Measurements from ENCODE around the gene HMCN2. TPM values are rescaled to one million over a fixed set of nuclear protein-coding genes. Genes with fewer than 3 reads are reported as not detected.

Gene HMCN2
- total RNA-seq, 1 experiment from 2014 or later: not detected

- POLR2A ChIA-PET: no interaction called here
Observed at GRCh38 chr9:130441031-130441430, 175.5 kb downstream of the HMCN2 start.

GRCh38 chr9:130442746-130443455 lies 177.3 kb downstream of the HMCN2 start:
- no peak for TF ChIP-seq CTCF (IDR thresholded peaks at IDR 0.05; ENCODE audit: unreplicated experiment)
- Mint-ChIP-seq H3K27me3 (ENCODE audit: insufficient read depth, unreplicated experiment) (no peaks in the 10 kb centered on the region), H3K4me3 (ENCODE audit: unreplicated experiment) (no peak overlapping the region), H3K4me1 (ENCODE audit: insufficient read depth, unreplicated experiment) (peaks cover 22% of the 10 kb centered on the region), H3K27ac (ENCODE audit: low read depth, unreplicated experiment) (no peak overlapping the region), H3K9me3 (ENCODE audit: unreplicated experiment) (peaks cover 8% of the 10 kb centered on the region), H3K36me3 (ENCODE audit: insufficient read depth, unreplicated experiment) (peaks cover 6% of the 10 kb centered on the region)
- CTCF ChIA-PET: interaction anchor here (0.6 kb wide), 1 partner anchor 18 kb away, joined by 4 read pairs; no protein-coding TSS in a partner anchor
- intact Hi-C loops (cut with micrococcal nuclease): loop anchor here (5.0 kb wide), 1 partner anchor 91 kb away; no protein-coding TSS in a partner anchor
- POLR2A ChIA-PET: no interaction called here
- DNase-seq (ENCODE audit: unreplicated experiment): no peak
- no TSS peak for BruUV-seq (replicated peaks)

More at GRCh38 chr9:130441031-130441430, 175.5 kb downstream of the HMCN2 start:
- H3K4me1 Mint-ChIP-seq (ENCODE audit: insufficient read depth, unreplicated experiment): peaks cover 4% of the 10 kb centered on the region
- no peaks in the 10 kb centered on the region for H3K36me3 Mint-ChIP-seq (ENCODE audit: insufficient read depth, unreplicated experiment)
- peaks cover 8% of the 10 kb centered on the region for H3K9me3 Mint-ChIP-seq (ENCODE audit: unreplicated experiment)
- intact Hi-C loops (cut with micrococcal nuclease): loop anchor here (5.0 kb wide), 1 partner anchor 89 kb away; no protein-coding TSS in a partner anchor
- CTCF ChIA-PET: no interaction called here
- no peak for TF ChIP-seq CTCF (IDR thresholded peaks at IDR 0.05; ENCODE audit: unreplicated experiment)
- no peak for DNase-seq (ENCODE audit: unreplicated experiment)
- H3K27me3 Mint-ChIP-seq (ENCODE audit: insufficient read depth, unreplicated experiment): no peaks in the 10 kb centered on the region
- BruUV-seq (replicated peaks): no TSS peak
- no peak overlapping the region for H3K4me3 Mint-ChIP-seq (ENCODE audit: unreplicated experiment)
- no peak overlapping the region for H3K27ac Mint-ChIP-seq (ENCODE audit: low read depth, unreplicated experiment)

GRCh38 chr9:130443456-130443801 lies 177.9 kb downstream of the HMCN2 start:
- intact Hi-C loops (cut with micrococcal nuclease): loop anchor here (5.0 kb wide), 1 partner anchor 91 kb away; no protein-coding TSS in a partner anchor
- no peak overlapping the region for H3K4me3 Mint-ChIP-seq (ENCODE audit: unreplicated experiment)
- H3K4me1 Mint-ChIP-seq (ENCODE audit: insufficient read depth, unreplicated experiment): peaks cover 27% of the 10 kb centered on the region
- ChIA-PET POLR2A (interaction anchor here (1.0 kb wide), 1 partner anchor 241 kb away, joined by 4 read pairs; no protein-coding TSS in a partner anchor), CTCF (interaction anchor here (0.6 to 0.7 kb wide), 2 partner anchors 17 to 201 kb away, joined by 3 to 4 read pairs; no protein-coding TSS in a partner anchor)
- no TSS peak for BruUV-seq (replicated peaks)
- TF ChIP-seq CTCF (IDR thresholded peaks at IDR 0.05; ENCODE audit: unreplicated experiment): no peak
- DNase-seq (ENCODE audit: unreplicated experiment): no peak
- H3K9me3 Mint-ChIP-seq (ENCODE audit: unreplicated experiment): peaks cover 8% of the 10 kb centered on the region
- no peak overlapping the region for H3K27ac Mint-ChIP-seq (ENCODE audit: low read depth, unreplicated experiment)
- H3K36me3 Mint-ChIP-seq (ENCODE audit: insufficient read depth, unreplicated experiment): peaks cover 12% of the 10 kb centered on the region
- no peaks in the 10 kb centered on the region for H3K27me3 Mint-ChIP-seq (ENCODE audit: insufficient read depth, unreplicated experiment)

GRCh38 chr9:130443840-130444492 lies 178.4 kb downstream of the HMCN2 start:
- intact Hi-C loops (cut with micrococcal nuclease): loop anchor here (5.0 kb wide), 1 partner anchor 92 kb away; no protein-coding TSS in a partner anchor
- H3K36me3 Mint-ChIP-seq (ENCODE audit: insufficient read depth, unreplicated experiment): peaks cover 17% of the 10 kb centered on the region
- CTCF ChIA-PET: interaction anchor here (0.7 kb wide), 2 partner anchors 202 to 1548 kb away, joined by 3 read pairs; no protein-coding TSS in a partner anchor
- BruUV-seq (replicated peaks): no TSS peak
- no peaks in the 10 kb centered on the region for H3K27me3 Mint-ChIP-seq (ENCODE audit: insufficient read depth, unreplicated experiment)
- no peak overlapping the region for H3K4me3 Mint-ChIP-seq (ENCODE audit: unreplicated experiment)
- POLR2A ChIA-PET: interaction anchor here (1.0 kb wide), 1 partner anchor 240 kb away, joined by 4 read pairs; no protein-coding TSS in a partner anchor
- peaks cover 27% of the 10 kb centered on the region for H3K4me1 Mint-ChIP-seq (ENCODE audit: insufficient read depth, unreplicated experiment)
- peak; percentile 38 for DNase-seq (ENCODE audit: unreplicated experiment)
- H3K9me3 Mint-ChIP-seq (ENCODE audit: unreplicated experiment): peaks cover 8% of the 10 kb centered on the region
- no peak for TF ChIP-seq CTCF (IDR thresholded peaks at IDR 0.05; ENCODE audit: unreplicated experiment)
- H3K27ac Mint-ChIP-seq (ENCODE audit: low read depth, unreplicated experiment): no peak overlapping the region
